Neural crest cell (in vitro differentiated cells): Measurements from ENCODE around the gene TSEN54. TPM values are rescaled to one million over a fixed set of nuclear protein-coding genes. Genes with fewer than 3 reads are reported as not detected.
A peak's percentile ranks its signal among the peaks of the same experiment; 100 is the strongest.

ENCODE experiments used
- DNase-seq: peaks from one replicate; pipeline ENCODE4 v3.0.0; 2021; ENCODE audit warnings: low read depth, mixed read lengths, low spot score
- H3K27ac Mint-ChIP-seq: one replicate; pipeline ENCODE4 v1.8.0; 2021; ENCODE audit warnings: mild to moderate bottlenecking, mixed read lengths; ENCODE audit not compliant: unreplicated experiment
- H3K27me3 Mint-ChIP-seq: 2 replicates; pipeline ENCODE4 v1.8.0; 2021; ENCODE audit warnings: low read depth, mild to moderate bottlenecking, mixed read lengths
- H3K36me3 Mint-ChIP-seq: 2 replicates; pipeline ENCODE4 v1.8.0; 2021; ENCODE audit warnings: low read depth, mild to moderate bottlenecking, mixed read lengths
- H3K4me1 Mint-ChIP-seq: 2 replicates; pipeline ENCODE4 v1.8.0; 2021; ENCODE audit warnings: mixed read lengths
- H3K4me3 Mint-ChIP-seq: one replicate; pipeline ENCODE4 v1.8.0; 2021; ENCODE audit warnings: mild to moderate bottlenecking, mixed read lengths
- H3K9me3 Mint-ChIP-seq: 2 replicates; pipeline ENCODE4 v1.8.0; 2021; ENCODE audit warnings: mixed read lengths
- total RNA-seq: library from RNA; stranded (reverse); gene quantifications from 2 replicates; pipeline ENCODE4 v1.2.1, GENCODE V29; 2021
- TF ChIP-seq, protein P1 (sequence below): fragments of 200-600 bp; sonication (generic); conservative IDR thresholded peaks from 2 replicates; pipeline ENCODE4 v1.5.0; 2021; ENCODE audit warnings: antibody characterized with exemption, mild to moderate bottlenecking

Gene TSEN54
- total RNA-seq, 1 donor from 2014 or later = 48.1 TPM

DNA sequence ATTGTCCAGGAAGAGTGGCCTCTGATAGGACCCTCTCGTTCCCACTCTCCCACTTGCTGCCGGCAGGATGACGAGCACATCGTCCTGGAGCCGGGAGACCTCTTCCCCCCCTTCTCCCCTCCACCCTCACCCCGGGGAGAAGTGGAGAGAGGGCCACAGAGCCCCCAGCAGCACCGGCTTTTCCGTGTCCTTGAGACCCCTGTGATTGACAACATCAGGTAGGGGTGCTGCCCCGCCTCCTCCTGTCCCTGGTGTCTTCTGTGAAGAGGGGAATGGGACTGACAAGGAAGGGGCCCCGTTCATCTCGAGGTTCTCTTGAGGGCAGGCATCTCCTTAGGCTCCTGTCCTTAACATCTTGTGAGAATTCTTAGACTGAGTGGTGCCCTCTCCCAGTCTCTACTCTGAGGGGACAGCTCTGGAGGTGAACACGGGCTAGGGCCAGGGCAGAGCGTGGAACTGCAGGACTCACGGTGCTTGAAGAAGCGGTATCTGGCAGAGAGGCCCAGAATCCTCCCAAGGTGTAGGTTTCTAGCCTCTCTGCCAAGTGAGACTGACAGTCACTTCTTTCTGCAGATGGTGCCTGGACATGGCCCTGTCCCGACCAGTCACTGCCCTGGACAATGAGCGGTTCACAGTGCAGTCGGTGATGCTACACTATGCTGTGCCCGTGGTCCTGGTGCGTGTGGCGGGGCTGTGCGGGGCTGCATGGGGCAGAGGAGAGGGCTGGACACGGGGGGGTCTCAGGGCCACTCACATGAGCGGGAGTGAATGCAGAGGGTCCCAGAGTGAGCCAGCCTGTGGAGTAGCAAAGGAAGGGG, 27.4 kb upstream of the TSEN54 start:
- TF ChIP-seq, protein P1, sequence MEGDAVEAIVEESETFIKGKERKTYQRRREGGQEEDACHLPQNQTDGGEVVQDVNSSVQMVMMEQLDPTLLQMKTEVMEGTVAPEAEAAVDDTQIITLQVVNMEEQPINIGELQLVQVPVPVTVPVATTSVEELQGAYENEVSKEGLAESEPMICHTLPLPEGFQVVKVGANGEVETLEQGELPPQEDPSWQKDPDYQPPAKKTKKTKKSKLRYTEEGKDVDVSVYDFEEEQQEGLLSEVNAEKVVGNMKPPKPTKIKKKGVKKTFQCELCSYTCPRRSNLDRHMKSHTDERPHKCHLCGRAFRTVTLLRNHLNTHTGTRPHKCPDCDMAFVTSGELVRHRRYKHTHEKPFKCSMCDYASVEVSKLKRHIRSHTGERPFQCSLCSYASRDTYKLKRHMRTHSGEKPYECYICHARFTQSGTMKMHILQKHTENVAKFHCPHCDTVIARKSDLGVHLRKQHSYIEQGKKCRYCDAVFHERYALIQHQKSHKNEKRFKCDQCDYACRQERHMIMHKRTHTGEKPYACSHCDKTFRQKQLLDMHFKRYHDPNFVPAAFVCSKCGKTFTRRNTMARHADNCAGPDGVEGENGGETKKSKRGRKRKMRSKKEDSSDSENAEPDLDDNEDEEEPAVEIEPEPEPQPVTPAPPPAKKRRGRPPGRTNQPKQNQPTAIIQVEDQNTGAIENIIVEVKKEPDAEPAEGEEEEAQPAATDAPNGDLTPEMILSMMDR = no peak
- peaks cover 10% of the 10 kb centered on the region for H3K4me1 Mint-ChIP-seq
- no peaks in the 10 kb centered on the region for H3K9me3 Mint-ChIP-seq
- H3K27ac Mint-ChIP-seq = no peak overlapping the region
- H3K36me3 Mint-ChIP-seq = no peaks in the 10 kb centered on the region
- no peaks in the 10 kb centered on the region for H3K27me3 Mint-ChIP-seq
- H3K4me3 Mint-ChIP-seq = no peak overlapping the region
- DNase-seq = no peak

DNA sequence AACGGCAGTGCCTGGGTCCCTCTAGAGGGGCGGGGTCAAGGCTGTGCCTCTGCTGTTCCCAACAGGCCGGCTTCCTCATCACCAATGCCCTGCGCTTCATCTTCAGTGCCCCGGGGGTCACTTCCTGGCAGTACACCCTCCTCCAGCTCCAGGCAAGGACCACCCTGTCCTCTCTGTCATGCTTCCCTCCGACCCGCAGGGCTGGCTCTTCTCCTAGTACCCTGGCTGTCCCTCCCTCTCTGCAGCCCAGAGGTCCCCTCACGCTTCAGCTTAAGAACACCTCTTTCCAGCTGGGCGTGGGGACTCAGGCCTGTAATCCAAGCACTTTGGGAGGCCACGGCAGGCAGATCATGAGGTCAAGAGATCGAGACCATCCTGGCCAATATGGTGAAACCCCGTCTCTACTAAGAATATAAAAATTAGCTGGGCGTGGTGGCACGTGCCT, 26.8 kb upstream of the TSEN54 start:
- Mint-ChIP-seq H3K27ac (peak overlapping the region; percentile 50), H3K4me3 (no peak overlapping the region), H3K4me1 (peaks cover 10% of the 10 kb centered on the region), H3K9me3 (no peaks in the 10 kb centered on the region), H3K27me3 (no peaks in the 10 kb centered on the region), H3K36me3 (no peaks in the 10 kb centered on the region)
- TF ChIP-seq, protein P1 = no peak
- DNase-seq = no peak

DNA sequence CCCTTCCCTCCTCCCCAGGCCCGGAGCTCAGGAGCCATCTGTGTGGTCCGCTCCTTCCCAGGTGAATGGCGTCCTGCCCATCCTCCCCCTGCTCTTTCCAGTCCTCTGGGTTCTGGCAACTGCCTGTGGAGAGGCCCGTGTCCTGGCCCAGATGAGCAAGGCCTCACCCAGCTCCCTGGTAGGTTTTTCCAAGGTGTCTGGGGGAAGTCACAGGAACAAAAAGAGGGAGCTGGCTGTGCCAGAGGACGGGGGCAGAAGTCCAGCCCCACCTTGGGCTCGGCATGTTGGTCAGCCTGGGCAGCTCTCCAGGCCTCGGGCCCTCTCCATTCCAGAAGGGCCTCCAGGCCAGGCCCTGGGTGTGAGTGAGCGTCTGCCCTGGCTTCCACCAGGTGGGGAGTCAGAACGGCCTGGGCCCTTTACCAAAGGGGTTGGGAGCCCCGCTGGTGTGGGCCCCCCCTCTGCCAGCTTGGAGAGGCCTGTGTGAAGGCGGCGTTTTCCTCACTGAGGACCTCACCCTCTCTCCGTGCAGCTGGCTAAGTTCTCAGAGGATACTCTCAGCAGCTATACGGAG, 26.1 kb upstream of the TSEN54 start:
- Mint-ChIP-seq H3K4me3 (no peak overlapping the region), H3K36me3 (no peaks in the 10 kb centered on the region), H3K4me1 (peaks cover 10% of the 10 kb centered on the region), H3K9me3 (no peaks in the 10 kb centered on the region), H3K27me3 (no peaks in the 10 kb centered on the region), H3K27ac (no peak overlapping the region)
- TF ChIP-seq, protein P1 = no peak
- no peak for DNase-seq

DNA sequence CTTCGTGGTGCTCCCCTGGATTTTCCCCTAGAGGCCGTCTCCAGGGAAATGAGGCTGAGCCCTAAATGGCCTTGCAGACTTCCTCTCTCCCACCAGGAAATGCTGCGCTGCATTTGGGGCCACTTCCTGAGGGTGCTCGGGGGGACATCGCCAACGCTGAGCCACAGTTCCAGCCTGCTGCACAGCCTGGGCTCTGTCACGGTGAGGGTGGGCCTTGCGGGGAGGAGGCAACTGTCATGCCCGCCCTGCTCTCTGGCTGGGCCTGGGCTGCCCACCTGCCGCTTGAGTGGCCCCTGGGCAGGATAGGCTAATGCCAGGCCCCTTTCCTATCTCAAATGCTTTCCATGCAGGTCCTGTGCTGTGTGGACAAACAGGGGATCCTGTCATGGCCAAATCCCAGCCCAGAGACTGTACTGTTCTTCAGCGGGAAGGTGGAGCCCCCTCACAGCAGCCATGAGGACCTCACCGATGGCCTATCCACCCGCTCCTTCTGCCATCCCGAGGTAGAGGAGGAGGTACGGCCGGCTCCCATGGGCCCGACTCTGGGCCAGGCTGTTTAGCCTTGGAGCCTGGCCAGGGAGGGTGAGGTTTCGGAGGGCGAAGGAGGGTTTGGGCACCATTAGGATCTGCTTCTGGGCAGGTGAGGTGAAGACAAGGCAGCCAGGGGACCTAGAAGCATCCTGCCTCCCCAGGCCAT, 25.2 kb upstream of the TSEN54 start:
- DNase-seq = no peak

DNA sequence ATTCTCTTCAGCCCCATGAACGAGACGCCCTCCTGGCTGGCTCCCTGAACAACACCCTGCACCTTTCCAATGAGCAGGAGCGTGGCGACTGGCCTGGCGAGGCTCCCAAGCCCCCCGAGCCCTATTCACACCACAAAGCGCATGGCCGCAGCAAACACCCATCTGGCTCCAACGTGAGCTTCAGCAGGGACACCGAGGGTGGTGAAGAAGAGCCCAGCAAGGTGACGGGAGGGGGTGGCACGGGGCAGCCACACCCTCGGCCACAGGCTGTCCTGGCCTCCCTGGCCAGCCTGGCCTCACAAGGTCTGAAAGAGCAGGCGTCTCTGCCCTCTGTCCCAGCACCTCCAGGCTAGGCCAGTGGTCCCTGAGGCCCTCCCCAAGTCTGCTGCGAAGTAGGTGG, 24.6 kb upstream of the TSEN54 start:
- H3K27me3 Mint-ChIP-seq = no peaks in the 10 kb centered on the region
- H3K4me3 Mint-ChIP-seq = no peak overlapping the region
- DNase-seq = no peak
- TF ChIP-seq, protein P1 = no peak
- no peaks in the 10 kb centered on the region for H3K9me3 Mint-ChIP-seq
- no peaks in the 10 kb centered on the region for H3K36me3 Mint-ChIP-seq
- peaks cover 10% of the 10 kb centered on the region for H3K4me1 Mint-ChIP-seq
- H3K27ac Mint-ChIP-seq = no peak overlapping the region

More for the DNA sequence above, 25.2 kb upstream of the TSEN54 start:
- Mint-ChIP-seq H3K36me3 (no peaks in the 10 kb centered on the region), H3K4me3 (no peak overlapping the region), H3K4me1 (peaks cover 10% of the 10 kb centered on the region), H3K9me3 (no peaks in the 10 kb centered on the region), H3K27me3 (no peaks in the 10 kb centered on the region), H3K27ac (peak overlapping the region; percentile 35)
- TF ChIP-seq, protein P1 = no peak
